ENCODE results near the gene YWHAE.

DNA sequence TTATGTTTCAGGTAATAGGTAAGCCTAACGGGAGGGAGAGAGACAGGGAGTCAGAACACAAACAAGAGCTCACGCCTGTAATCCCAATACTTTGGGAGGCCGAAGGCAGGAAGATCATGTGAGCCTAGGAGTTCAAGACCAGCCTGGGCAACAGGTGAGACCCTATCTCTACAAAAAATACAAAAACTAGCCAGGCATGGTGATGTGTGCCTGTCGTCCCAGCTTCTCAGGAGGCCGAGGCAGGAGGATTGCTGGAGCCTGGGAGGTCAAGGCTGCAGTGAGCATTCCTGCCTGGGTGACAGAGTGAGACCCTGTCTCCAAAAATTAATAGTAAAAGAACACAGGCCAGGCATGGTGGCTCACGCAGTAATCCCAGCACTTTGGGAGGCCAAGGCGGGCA, 27.4 kb downstream of the YWHAE start:
- TF ChIP-seq EZH2phosphoT487 (IDR thresholded peaks at IDR 0.05; ENCODE audit: insufficient read depth, low read depth) (no peak), EZH2 (IDR thresholded peaks at IDR 0.05; ENCODE audit: insufficient read depth, poor library complexity, severe bottlenecking) (no peak)

Data from GM23248 (cell line).